ENCODE measurements around the gene HPS4. TPM values are rescaled to one million over a fixed set of nuclear protein-coding genes. Genes with fewer than 3 reads are reported as not detected.

The HPS4 gene
- total RNA-seq, 1 donor from 2014 or later: 25.2 TPM

- Histone ChIP-seq H3K9ac (ENCODE audit: low read length) (peak within 1 kb of the TSS; percentile 97), H3K79me2 (ENCODE audit: insufficient read depth, low read length) (peaks cover 51% of the 10 kb centered on the region), H2AFZ (ENCODE audit: low read depth, low read length) (peak within 1 kb of the TSS; percentile 98), H3K4me1 (ENCODE audit: insufficient read depth, low read length) (peaks cover 17% of the 10 kb centered on the region), H3K36me3 (ENCODE audit: insufficient read depth, low read length) (peaks cover 18% of the 10 kb centered on the region), H4K20me1 (ENCODE audit: insufficient read depth, low read length) (peaks cover 6% of the 10 kb centered on the region), H3K9me3 (ENCODE audit: insufficient read depth, low read depth, low read length) (no peaks in the 10 kb centered on the region), H3K4me3 (ENCODE audit: insufficient read depth, low read depth, low read length) (peak within 1 kb of the TSS; percentile 99), H3K27me3 (ENCODE audit: insufficient read depth, low read length) (no peaks in the 10 kb centered on the region), H3K4me2 (ENCODE audit: low read length) (peak within 1 kb of the TSS; percentile 92), H3K27ac (ENCODE audit: low read depth, low read length) (peak within 1 kb of the TSS; percentile 76)
- FAIRE-seq (no peak), DNase-seq (ENCODE audit: low read depth) (peak; percentile 86)
- Mint-ChIP-seq H3K27me3 (ENCODE audit: low read depth, unreplicated experiment) (no peaks in the 10 kb centered on the region), H3K4me1 (ENCODE audit: low read depth, unreplicated experiment) (peaks cover 20% of the 10 kb centered on the region), H3K4me3 (ENCODE audit: unreplicated experiment) (peak within 1 kb of the TSS; percentile 99), H3K36me3 (ENCODE audit: low read depth, unreplicated experiment) (peaks cover 9% of the 10 kb centered on the region), H3K9me3 (ENCODE audit: unreplicated experiment) (no peaks in the 10 kb centered on the region), H3K27ac (ENCODE audit: unreplicated experiment) (peak within 1 kb of the TSS; percentile 90)
- no peak for TF ChIP-seq EZH2 (IDR thresholded peaks at IDR 0.05; ENCODE audit: insufficient read depth, low read length)
- no peak for TF ChIP-seq CTCF (IDR thresholded peaks at IDR 0.05; ENCODE audit: insufficient read depth, low read depth, low read length)
Measured at GRCh38 chr22:26512149-26512793, 28.7 kb upstream of the HPS4 start, which contains the start of gene TFIP11. TFIP11 (minus strand) TSS chr22:26512473; CDS start chr22:26510272, 2,201 bp downstream.

- peaks cover 14% of the 10 kb centered on the region for H3K4me1 ChIP-seq (ENCODE audit: insufficient read depth, low read length)
- H3K9me3 ChIP-seq (ENCODE audit: insufficient read depth, low read depth, low read length): no peaks in the 10 kb centered on the region
- DNase-seq (ENCODE audit: low read depth): no peak
- H3K27me3 Mint-ChIP-seq (ENCODE audit: low read depth, unreplicated experiment): no peaks in the 10 kb centered on the region
- no peak overlapping the region for H3K9ac ChIP-seq (ENCODE audit: low read length)
- H3K4me3 ChIP-seq (ENCODE audit: insufficient read depth, low read depth, low read length): no peak overlapping the region
- H3K36me3 ChIP-seq (ENCODE audit: insufficient read depth, low read length): peaks cover 46% of the 10 kb centered on the region
- no peak for TF ChIP-seq CTCF (IDR thresholded peaks at IDR 0.05; ENCODE audit: insufficient read depth, low read depth, low read length)
- TF ChIP-seq EZH2 (IDR thresholded peaks at IDR 0.05; ENCODE audit: insufficient read depth, low read length): no peak
- peaks cover 6% of the 10 kb centered on the region for H4K20me1 ChIP-seq (ENCODE audit: insufficient read depth, low read length)
- H3K27ac Mint-ChIP-seq (ENCODE audit: unreplicated experiment): no peak overlapping the region
- peaks cover 14% of the 10 kb centered on the region for H3K4me1 Mint-ChIP-seq (ENCODE audit: low read depth, unreplicated experiment)
- H3K9me3 Mint-ChIP-seq (ENCODE audit: unreplicated experiment): no peaks in the 10 kb centered on the region
- peaks cover 16% of the 10 kb centered on the region for H3K36me3 Mint-ChIP-seq (ENCODE audit: low read depth, unreplicated experiment)
- no peak overlapping the region for H3K4me3 Mint-ChIP-seq (ENCODE audit: unreplicated experiment)
- no peak overlapping the region for H2AFZ ChIP-seq (ENCODE audit: low read depth, low read length)
- no peak overlapping the region for H3K4me2 ChIP-seq (ENCODE audit: low read length)
- H3K27me3 ChIP-seq (ENCODE audit: insufficient read depth, low read length): no peaks in the 10 kb centered on the region
- H3K79me2 ChIP-seq (ENCODE audit: insufficient read depth, low read length): peaks cover 43% of the 10 kb centered on the region
- FAIRE-seq: no peak
- no peak overlapping the region for H3K27ac ChIP-seq (ENCODE audit: low read depth, low read length)
Measured at GRCh38 chr22:26508148-26508547, 24.6 kb upstream of the HPS4 start.

- Mint-ChIP-seq H3K4me3 (ENCODE audit: unreplicated experiment) (no peak overlapping the region), H3K9me3 (ENCODE audit: unreplicated experiment) (no peaks in the 10 kb centered on the region), H3K4me1 (ENCODE audit: low read depth, unreplicated experiment) (peaks cover 18% of the 10 kb centered on the region), H3K27ac (ENCODE audit: unreplicated experiment) (no peak overlapping the region), H3K36me3 (ENCODE audit: low read depth, unreplicated experiment) (peaks cover 19% of the 10 kb centered on the region), H3K27me3 (ENCODE audit: low read depth, unreplicated experiment) (no peaks in the 10 kb centered on the region)
- H3K4me2 ChIP-seq (ENCODE audit: low read length): no peak overlapping the region
- no peak for FAIRE-seq
- H3K27ac ChIP-seq (ENCODE audit: low read depth, low read length): no peak overlapping the region
- peaks cover under 1% of the 10 kb centered on the region for H4K20me1 ChIP-seq (ENCODE audit: insufficient read depth, low read length)
- peaks cover 61% of the 10 kb centered on the region for H3K36me3 ChIP-seq (ENCODE audit: insufficient read depth, low read length)
- DNase-seq (ENCODE audit: low read depth): no peak
- H3K4me3 ChIP-seq (ENCODE audit: insufficient read depth, low read depth, low read length): no peak overlapping the region
- H3K9ac ChIP-seq (ENCODE audit: low read length): no peak overlapping the region
- no peak overlapping the region for H2AFZ ChIP-seq (ENCODE audit: low read depth, low read length)
- H3K4me1 ChIP-seq (ENCODE audit: insufficient read depth, low read length): peaks cover 21% of the 10 kb centered on the region
- H3K79me2 ChIP-seq (ENCODE audit: insufficient read depth, low read length): peaks cover 8% of the 10 kb centered on the region
- TF ChIP-seq CTCF (IDR thresholded peaks at IDR 0.05; ENCODE audit: insufficient read depth, low read depth, low read length): no peak
- TF ChIP-seq EZH2 (IDR thresholded peaks at IDR 0.05; ENCODE audit: insufficient read depth, low read length): no peak
- no peaks in the 10 kb centered on the region for H3K27me3 ChIP-seq (ENCODE audit: insufficient read depth, low read length)
- H3K9me3 ChIP-seq (ENCODE audit: insufficient read depth, low read depth, low read length): no peaks in the 10 kb centered on the region
Measured at GRCh38 chr22:26503758-26504157, 20.2 kb upstream of the HPS4 start.
